ENCODE measurements around the gene LTBP1.

GRCh38 chr2:33272001-33272400 lies 325.2 kb downstream of the LTBP1 start:
- no peak for TF ChIP-seq CTCF (conservative IDR thresholded peaks at IDR 0.05)
- TF ChIP-seq EZH2 (IDR thresholded peaks at IDR 0.05; ENCODE audit: low read depth), result no peak
